Psoas muscle (tissue), 8 donors: ENCODE results near the gene UBE2O. TPM values are rescaled to one million over a fixed set of nuclear protein-coding genes. Genes with fewer than 3 reads are reported as not detected.

Experiments used
- ATAC-seq, 4 donors: fragments of 200-7000 bp; cut with Tn5 transposase; one replicate each; pipeline ENCODE4 v1.9.1; 2020; ENCODE audit warnings: moderate library complexity in 3 of 4, mild to moderate bottlenecking in 2 of 4
- DNase-seq, 2 donors: peaks; one replicate each; pipeline ENCODE4 v3.0.0-alpha.2; 2020
- H3K27ac ChIP-seq: fragments of 200-600 bp; one replicate; pipeline ENCODE4 v1.8.0; 2022
- H3K27me3 ChIP-seq, 3 donors: fragments of 200-600 bp in 1 of 3; one replicate each; pipeline versions ENCODE4 v1.6.1 to v1.8.0; 2013 to 2022; ENCODE audit warnings: low read length in 2 of 3, mild to moderate bottlenecking in 2 of 3, moderate library complexity in 1 of 3; ENCODE audit not compliant: insufficient read depth in 3 of 3
- H3K36me3 ChIP-seq, 2 donors: fragments of 200-600 bp in 1 of 2; one replicate each; pipeline versions ENCODE4 v1.6.1 to v1.8.0; 2013 to 2022; ENCODE audit warnings: low read depth in 1 of 2, mild to moderate bottlenecking in 1 of 2, moderate library complexity in 1 of 2; ENCODE audit not compliant: insufficient read depth in 1 of 2
- H3K4me1 ChIP-seq: fragments of 200-600 bp; one replicate; pipeline ENCODE4 v1.8.0; 2022
- H3K4me3 ChIP-seq: fragments of 200-600 bp; one replicate; pipeline ENCODE4 v1.8.0; 2022; ENCODE audit warnings: mild to moderate bottlenecking
- H3K9me3 ChIP-seq: fragments of 200-600 bp; one replicate; pipeline ENCODE4 v1.8.0; 2022
- CTCF ChIP-seq: fragments of 200-600 bp; IDR thresholded peaks from one replicate; pipeline ENCODE4 v1.8.0; 2022; ENCODE audit warnings: antibody characterized with exemption
- WGBS, 3 donors: extraction: QIAGEN DNeasy Blood & Tissue Kit; methylation state at CpG; one replicate each; pipeline versions ENCODE4 v1.1.6 to v1.1.7; 2013; 5-methylcytosine and 5-hydroxymethylcytosine counted together
- intact Hi-C, 2 donors: fragments of 100-400 bp; cut with DNase I; formaldehyde crosslinking; loops; one replicate each; pipeline versions ENCODE4 v1.11.0 to v1.14.2; 2022
- polyA plus RNA-seq, 3 donors: library from polyadenylated mRNA; stranded (reverse); fragments of 200-250 nt; gene quantifications; one replicate each; pipeline ENCODE4 v1.2.3, GENCODE V29; 2013
- total RNA-seq, 4 donors: library from RNA; stranded (reverse); fragmentation: NEBNext Ultra II Directional in 2 of 4; extraction: Animal tissue kit (Norgen Biotek cat#: 25700) in 2 of 4; gene quantifications; one replicate each; pipeline versions ENCODE4 v1.2.1 to v1.2.4, GENCODE V29; 2021 to 2023
- donor health status: healthy with polysubstance abuse.
- donor health status: DM: no; HTN: no; CAD: no; lungs with moderate emphysema.
- donor health status: Bipolar disorder and iron deficiency.
- donor health status: healthy.
- donor health status: DM: yes; HTN: yes; CAD: no.
- donor health status: DM: no; HTN: no; CAD: no.
- donor health status: DM: no; HTN: no; CAD: no.
- donor health status: DM: yes; HTN: yes; CAD: no.

The UBE2O gene
- total and polyA plus RNA-seq, 7 donors: 11.6 to 45.5 (median 37.3) TPM

- Histone ChIP-seq H3K27ac (no peak overlapping the region), H3K9me3 (no peaks in the 10 kb centered on the region), H3K36me3 (peaks cover 6 to 66% of the 10 kb centered on the region in 2 donors), H3K4me3 (no peak overlapping the region), H3K27me3 (no peaks in the 10 kb centered on the region), H3K4me1 (no peaks in the 10 kb centered on the region)
- DNase-seq (no peak), ATAC-seq (no peak)
- no peak for TF ChIP-seq CTCF
- WGBS, 3 donors: 94 to 97% (median 96%) methylated on average over 14 of the region's 14 CpGs
- intact Hi-C loops: no loop called here
Observed at GRCh38 chr17:76345377-76345974, 107.5 kb downstream of the UBE2O start.

GRCh38 chr17:76343106-76343505 lies 109.8 kb downstream of the UBE2O start:
- Histone ChIP-seq H3K27ac (no peak overlapping the region), H3K9me3 (no peaks in the 10 kb centered on the region), H3K4me3 (no peak overlapping the region), H3K36me3 (peaks cover 6 to 61% of the 10 kb centered on the region in 2 donors), H3K27me3 (no peaks in the 10 kb centered on the region), H3K4me1 (no peaks in the 10 kb centered on the region)
- DNase-seq (no peak), ATAC-seq (no peak)
- intact Hi-C loops: no loop called here
- WGBS, 3 donors: 92 to 93% (median 93%) methylated on average over 7 of the region's 7 CpGs
- no peak for TF ChIP-seq CTCF

GRCh38 chr17:76341301-76341700 lies 111.7 kb downstream of the UBE2O start:
- intact Hi-C loops: no loop called here
- H3K36me3 ChIP-seq: peaks cover 2 to 43% of the 10 kb centered on the region in 2 donors

More at GRCh38 chr17:76341301-76341700, 111.7 kb downstream of the UBE2O start:
- no peak overlapping the region for H3K27ac ChIP-seq
- DNase-seq (no peak), ATAC-seq (no peak)
- no peaks in the 10 kb centered on the region for H3K9me3 ChIP-seq
- H3K4me1 ChIP-seq: no peaks in the 10 kb centered on the region
- no peak for TF ChIP-seq CTCF
- H3K4me3 ChIP-seq: no peak overlapping the region
- no peaks in the 10 kb centered on the region for H3K27me3 ChIP-seq
- 94 to 97% (median 97%) methylated on average over 6 of the region's 6 CpGs for WGBS, 3 donors

Other genes with a start within 250 kb of the UBE2O start
- gene RNF157, start 212.7 kb downstream of the UBE2O start, total RNA-seq: 10 to 100 TPM; 35.0 to 76.5 (median 60.0) TPM
- gene RNF157, start 212.7 kb downstream of the UBE2O start, polyA plus RNA-seq: 10 to 100 TPM; 14.9 to 90.1 (median 73.9) TPM
- 100 to 1,000 TPM in 3 of 4 donors, 10 to 100 TPM in 1; 55.2 to 414 (median 183) TPM for gene UBALD2, start 187.8 kb downstream of the UBE2O start, total RNA-seq
- 100 to 1,000 TPM in 2 of 3 donors, 10 to 100 TPM in 1; 68.2 to 145 (median 120) TPM for gene UBALD2, start 187.8 kb downstream of the UBE2O start, polyA plus RNA-seq
- 1 to 10 TPM in 2 of 4 donors, under 1 TPM in 2; 0.69 to 1.5 (median 0.95) TPM for gene QRICH2, start 144.9 kb downstream of the UBE2O start, total RNA-seq
- 1 to 10 TPM in 2 of 3 donors, under 1 TPM in 1; 0.94 to 1.2 (median 1.1) TPM for gene QRICH2, start 144.9 kb downstream of the UBE2O start, polyA plus RNA-seq
- gene PRPSAP1, start 99.2 kb downstream of the UBE2O start, total RNA-seq: 10 to 100 TPM; 14.8 to 20.0 (median 18.1) TPM
- gene PRPSAP1, start 99.2 kb downstream of the UBE2O start, polyA plus RNA-seq: 10 to 100 TPM in 2 of 3 donors, 1 to 10 TPM in 1; 9.5 to 24.7 (median 12.3) TPM
- 1 to 10 TPM in 3 of 4 donors, under 1 TPM in 1; 0.90 to 5.3 (median 2.6) TPM for gene SPHK1, start 68.5 kb downstream of the UBE2O start, total RNA-seq
- gene SPHK1, start 68.5 kb downstream of the UBE2O start, polyA plus RNA-seq: 10 to 100 TPM in 1 of 3 donors, 1 to 10 TPM in 2; 1.3 to 21.3 (median 3.1) TPM
- gene AANAT, start 14.5 kb upstream of the UBE2O start, total RNA-seq: not detected
- under 1 TPM in 2 of 3 donors, not detected in 1; 0.09 to 0.13 TPM for gene AANAT, start 14.5 kb upstream of the UBE2O start, polyA plus RNA-seq
- 10 to 100 TPM in 3 of 4 donors, 1 to 10 TPM in 1; 6.6 to 23.1 (median 12.4) TPM for gene RHBDF2, start 48.3 kb upstream of the UBE2O start, total RNA-seq
- gene RHBDF2, start 48.3 kb upstream of the UBE2O start, polyA plus RNA-seq: 10 to 100 TPM; 11.2 to 14.7 (median 13.9) TPM
- 10 to 100 TPM in 3 of 4 donors, 1 to 10 TPM in 1; 9.5 to 14.6 (median 11.9) TPM for gene CYGB, start 84.6 kb upstream of the UBE2O start, total RNA-seq
- gene CYGB, start 84.6 kb upstream of the UBE2O start, polyA plus RNA-seq: 10 to 100 TPM in 1 of 3 donors, 1 to 10 TPM in 2; 6.4 to 12.6 (median 8.1) TPM
- 1 to 10 TPM in 2 of 4 donors, under 1 TPM in 2; 0.18 to 1.7 (median 1.0) TPM for gene PRCD, start 86.9 kb upstream of the UBE2O start, total RNA-seq
- gene PRCD, start 86.9 kb upstream of the UBE2O start, polyA plus RNA-seq: 1 to 10 TPM; 1.2 to 1.6 (median 1.3) TPM
- 10 to 100 TPM in 3 of 4 donors, 1 to 10 TPM in 1; 8.1 to 17.8 (median 13.0) TPM for gene ST6GALNAC2, start 132.7 kb upstream of the UBE2O start, total RNA-seq
- 1 to 10 TPM; 1.2 to 8.7 (median 7.6) TPM for gene ST6GALNAC2, start 132.7 kb upstream of the UBE2O start, polyA plus RNA-seq
- gene ST6GALNAC1, start 190.6 kb upstream of the UBE2O start, total RNA-seq: 1 to 10 TPM in 2 of 4 donors, under 1 TPM in 2; 0.42 to 3.6 (median 0.88) TPM
- under 1 TPM; 0.38 to 0.58 (median 0.53) TPM for gene ST6GALNAC1, start 190.6 kb upstream of the UBE2O start, polyA plus RNA-seq